Pancreas (tissue), 10 donors: Measurements from ENCODE around the gene SETBP1. TPM values are rescaled to one million over a fixed set of nuclear protein-coding genes. Genes with fewer than 3 reads are reported as not detected.

ENCODE experiments used
- ATAC-seq, 4 donors: fragments of 200-7000 bp; cut with Tn5 transposase; one replicate each; pipeline versions ENCODE4 v1.8.0 to v1.9.1; 2020; ENCODE audit warnings: mild to moderate bottlenecking in 4 of 4, moderate library complexity in 4 of 4
- DNase-seq, 6 donors: peaks; one replicate each; pipeline ENCODE4 v3.0.0-alpha.2; 2020
- FAIRE-seq: peaks from 2 replicates; lab custom pipeline; 2012; peaks lifted over from hg19 to GRCh38; lab: Jason Lieb, UNC
- H3K27ac ChIP-seq, 4 donors: fragments of 200-600 bp; sonication (generic); 1 replicate in 3 of 4; 2 replicates in 1 of 4; pipeline versions ENCODE4 v1.5.0 to v1.8.0; 2020
- H3K27me3 ChIP-seq, 4 donors: fragments of 200-600 bp; one replicate each; pipeline ENCODE4 v1.8.0; 2021
- H3K36me3 ChIP-seq, 3 donors: fragments of 200-600 bp; sonication (generic) in 1 of 3; one replicate each; pipeline versions ENCODE4 v1.5.0 to v1.8.0; 2020 to 2021
- H3K4me1 ChIP-seq, 3 donors: fragments of 200-600 bp; one replicate each; pipeline ENCODE4 v1.8.0; 2021
- H3K4me3 ChIP-seq, 4 donors: fragments of 200-600 bp; sonication (generic) in 2 of 4; one replicate each; pipeline versions ENCODE4 v1.5.0 to v1.8.0; 2020 to 2021
- H3K9me3 ChIP-seq, 4 donors: fragments of 200-600 bp; one replicate each; pipeline ENCODE4 v1.8.0; 2021
- WGBS, 2 donors: extraction: QIAGEN DNeasy Blood & Tissue Kit; methylation state at CpG; one replicate each; pipeline ENCODE4 v1.1.7; 2013; 5-methylcytosine and 5-hydroxymethylcytosine counted together
- intact Hi-C, 3 donors: fragments of 100-400 bp; cut with DNase I; formaldehyde crosslinking; loops; one replicate each; pipeline versions ENCODE4 v1.11.1 to v1.14.2; 2022
- polyA plus RNA-seq, 2 donors: library from polyadenylated mRNA; stranded (reverse); fragments of 200-250 nt; gene quantifications; one replicate each; pipeline ENCODE4 v1.2.3, GENCODE V29; 2013
- total RNA-seq, 6 donors: library from RNA; stranded (reverse); fragmentation: NEBNext Ultra II Directional in 4 of 6; extraction: Animal tissue kit (Norgen Biotek cat#: 25700) in 4 of 6; gene quantifications; one replicate each; pipeline versions ENCODE4 v1.2.1 to v1.2.4, GENCODE V29; 2021 to 2023
- TF ChIP-seq, protein P1 (sequence below), 4 donors: fragments of 200-600 bp; sonication (generic) in 3 of 4; IDR thresholded peaks; one replicate each; pipeline versions ENCODE4 v1.5.0 to v1.8.0; 2021; ENCODE audit warnings: antibody characterized with exemption in 4 of 4
- donor health status: healthy with polysubstance abuse.
- donor health status: DM: no; HTN: no; CAD: no; lungs with moderate emphysema.
- donor health status: DM: no; HTN: no; CAD: no.
- donor health status: control.
- donor health status: control.
- donor health status: Bipolar disorder and iron deficiency.
- donor health status: DM: yes; HTN: yes; CAD: no.
- donor health status: DM: no; HTN: no; CAD: no.
- donor health status: DM: no; HTN: no; CAD: no.
- donor health status: DM: yes; HTN: yes; CAD: no.

Gene SETBP1
- total and polyA plus RNA-seq, 8 donors = 3.9 to 24.0 (median 18.1) TPM

DNA sequence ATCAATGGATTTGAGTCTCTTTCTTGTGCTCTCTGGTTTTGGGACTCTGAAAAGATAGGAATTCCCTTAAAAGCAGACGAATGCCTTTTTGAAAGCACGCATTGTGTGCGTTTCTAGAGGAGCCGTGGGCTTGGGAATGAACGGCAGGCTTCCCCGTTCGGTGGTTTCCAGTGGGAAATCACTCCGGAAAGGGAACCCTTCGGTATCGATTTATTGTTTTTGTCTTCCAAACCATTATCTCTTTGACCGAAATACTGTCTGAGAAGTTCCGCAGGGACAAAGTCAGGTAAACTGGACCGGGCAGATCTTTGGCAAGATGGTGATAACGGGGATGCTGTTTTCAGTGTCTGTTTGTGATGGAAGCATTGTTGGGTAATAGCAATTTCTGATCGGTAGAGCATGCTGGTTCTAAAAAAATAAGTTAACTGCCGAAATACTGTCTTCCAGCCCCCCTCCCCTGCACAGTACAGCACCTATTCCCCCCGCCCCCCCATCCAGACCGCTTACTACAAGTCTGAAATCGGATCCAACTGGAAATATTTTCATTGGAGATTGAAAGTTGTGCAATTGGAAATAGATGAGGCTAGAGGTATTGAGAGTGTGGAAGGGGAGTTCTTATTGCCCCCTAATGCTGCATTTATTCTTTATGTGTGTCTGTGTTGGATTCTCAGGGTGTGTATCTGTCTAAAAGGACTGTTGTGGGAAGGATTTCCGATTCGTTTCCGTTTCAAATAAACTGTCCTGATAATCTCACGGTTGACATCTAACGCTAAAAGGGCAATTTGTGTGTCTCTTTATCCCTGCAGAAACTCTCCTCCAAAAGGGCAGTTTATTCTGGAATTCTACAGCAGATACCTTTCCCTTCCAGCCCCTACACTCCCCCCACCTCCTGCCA, 635 bp downstream of the SETBP1 start:
- DNase-seq = no peak
- 0 to 1% methylated on average over 24 of the region's 24 CpGs for WGBS, 2 donors

DNA sequence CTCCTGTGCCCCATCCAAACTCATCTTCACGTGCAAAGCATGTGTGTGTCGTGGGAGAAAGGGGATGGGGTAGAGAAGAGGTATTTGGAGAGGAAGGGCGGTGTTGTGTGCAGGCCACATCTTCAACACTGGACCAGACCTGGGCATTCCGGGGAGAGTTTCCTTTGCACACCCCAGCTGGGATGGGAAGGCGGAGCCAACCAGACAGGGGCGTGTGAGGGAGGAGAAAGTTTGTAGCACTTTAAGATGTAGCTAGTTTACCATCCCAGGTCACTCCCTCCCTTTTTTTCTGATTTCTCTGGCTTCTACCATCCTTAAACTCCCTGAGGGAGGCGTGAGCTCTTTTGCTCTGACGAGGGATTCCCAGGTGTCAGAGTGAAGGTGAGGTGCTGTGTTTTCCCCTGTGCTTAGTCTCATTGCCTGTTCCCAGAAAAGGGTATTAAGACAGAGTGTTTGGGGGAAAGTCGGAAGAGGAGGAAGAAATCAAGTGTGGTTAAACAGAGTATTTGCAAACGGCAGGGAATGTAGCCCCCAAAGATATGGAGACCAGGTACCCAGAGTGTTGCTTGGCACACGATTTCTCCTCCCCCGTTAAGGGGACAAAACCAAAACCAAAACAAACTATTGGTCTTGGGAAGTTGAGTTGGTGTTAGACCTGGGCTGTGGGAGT, 1.6 kb downstream of the SETBP1 start:
- Histone ChIP-seq H3K36me3 (no peaks in the 10 kb centered on the region), H3K4me3 (peak overlapping the region in 3 of 4 donors; percentile 18 to 80 (median 53)), H3K9me3 (no peaks in the 10 kb centered on the region), H3K27me3 (no peaks in the 10 kb centered on the region), H3K4me1 (peaks cover 4 to 40% (median 20%) of the 10 kb centered on the region in 3 donors), H3K27ac (peak overlapping the region; percentile 43 to 100 (median 72))
- intact Hi-C loops = loop anchor here in 2 of 3 donors (10.0 kb wide), 3 partner anchors 52 to 202 kb away; no protein-coding TSS in a partner anchor
- DNase-seq = peak in 2 of 6 donors; percentile 32 to 37
- peak in 2 of 4 donors; percentile 5 to 17 for ATAC-seq
- no peak for FAIRE-seq
- WGBS, 2 donors = 15 to 17% methylated on average over 12 of the region's 12 CpGs
- TF ChIP-seq, protein P1, sequence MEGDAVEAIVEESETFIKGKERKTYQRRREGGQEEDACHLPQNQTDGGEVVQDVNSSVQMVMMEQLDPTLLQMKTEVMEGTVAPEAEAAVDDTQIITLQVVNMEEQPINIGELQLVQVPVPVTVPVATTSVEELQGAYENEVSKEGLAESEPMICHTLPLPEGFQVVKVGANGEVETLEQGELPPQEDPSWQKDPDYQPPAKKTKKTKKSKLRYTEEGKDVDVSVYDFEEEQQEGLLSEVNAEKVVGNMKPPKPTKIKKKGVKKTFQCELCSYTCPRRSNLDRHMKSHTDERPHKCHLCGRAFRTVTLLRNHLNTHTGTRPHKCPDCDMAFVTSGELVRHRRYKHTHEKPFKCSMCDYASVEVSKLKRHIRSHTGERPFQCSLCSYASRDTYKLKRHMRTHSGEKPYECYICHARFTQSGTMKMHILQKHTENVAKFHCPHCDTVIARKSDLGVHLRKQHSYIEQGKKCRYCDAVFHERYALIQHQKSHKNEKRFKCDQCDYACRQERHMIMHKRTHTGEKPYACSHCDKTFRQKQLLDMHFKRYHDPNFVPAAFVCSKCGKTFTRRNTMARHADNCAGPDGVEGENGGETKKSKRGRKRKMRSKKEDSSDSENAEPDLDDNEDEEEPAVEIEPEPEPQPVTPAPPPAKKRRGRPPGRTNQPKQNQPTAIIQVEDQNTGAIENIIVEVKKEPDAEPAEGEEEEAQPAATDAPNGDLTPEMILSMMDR (IDR thresholded peaks at IDR 0.05) = no peak

More for the DNA sequence above, 635 bp downstream of the SETBP1 start:
- intact Hi-C loops = loop anchor here in 2 of 3 donors (10.0 kb wide), 3 partner anchors 53 to 203 kb away; no protein-coding TSS in a partner anchor
- H3K9me3 ChIP-seq = no peaks in the 10 kb centered on the region
- peak overlapping the region; percentile 77 to 100 (median 90) for H3K27ac ChIP-seq
- H3K27me3 ChIP-seq = no peaks in the 10 kb centered on the region
- FAIRE-seq = no peak
- TF ChIP-seq, protein P1 (IDR thresholded peaks at IDR 0.05) = no peak
- peak overlapping the region; percentile 48 to 80 (median 60) for H3K4me3 ChIP-seq
- no peaks in the 10 kb centered on the region for H3K36me3 ChIP-seq
- H3K4me1 ChIP-seq = peaks cover 4 to 39% (median 20%) of the 10 kb centered on the region in 3 donors
- ATAC-seq = no peak

GRCh38 chr18:44682871-44683221, 2.2 kb downstream of the SETBP1 start:
- FAIRE-seq = no peak
- Histone ChIP-seq H3K27me3 (no peaks in the 10 kb centered on the region), H3K4me1 (peaks cover 4 to 37% (median 20%) of the 10 kb centered on the region in 3 donors), H3K36me3 (no peaks in the 10 kb centered on the region), H3K4me3 (peak overlapping the region in 3 of 4 donors; percentile 18 to 80 (median 53)), H3K27ac (peak overlapping the region; percentile 43 to 100 (median 72)), H3K9me3 (no peaks in the 10 kb centered on the region)
- 11 to 12% methylated on average over 4 of the region's 4 CpGs for WGBS, 2 donors
- intact Hi-C loops = loop anchor here in 2 of 3 donors (10.0 kb wide), 3 partner anchors 52 to 202 kb away; no protein-coding TSS in a partner anchor
- peak; percentile 24 to 40 (median 31) for ATAC-seq
- TF ChIP-seq, protein P1 (IDR thresholded peaks at IDR 0.05) = no peak
- DNase-seq = peak in 4 of 6 donors; percentile 24 to 54 (median 41)

- H3K27ac ChIP-seq = peak overlapping the region; percentile 43 to 100 (median 72)
- no peak for ATAC-seq
- no peak overlapping the region for H3K4me3 ChIP-seq
- H3K36me3 ChIP-seq = no peaks in the 10 kb centered on the region
- intact Hi-C loops = loop anchor here in 2 of 3 donors (10.0 kb wide), 3 partner anchors 51 to 201 kb away; no protein-coding TSS in a partner anchor
- no peaks in the 10 kb centered on the region for H3K9me3 ChIP-seq
- TF ChIP-seq, protein P1 (IDR thresholded peaks at IDR 0.05) = no peak
- no peak for DNase-seq
- H3K27me3 ChIP-seq = no peaks in the 10 kb centered on the region
- no peak for FAIRE-seq
- H3K4me1 ChIP-seq = peaks cover 4 to 33% (median 15%) of the 10 kb centered on the region in 3 donors
Measured at GRCh38 chr18:44683556-44683955, 2.9 kb downstream of the SETBP1 start.
